ENCODE results near the gene GOLGA8A. TPM values are rescaled to one million over a fixed set of nuclear protein-coding genes. Genes with fewer than 3 reads are reported as not detected.
"Not testable (repeated sequence)": the region's sequence is repeated elsewhere in the genome, so short reads cannot be mapped to it uniquely, and the experiment has no call there.

The GOLGA8A gene
- total RNA-seq, 4 donors from 2014 or later, result 94.6 to 167 (median 154) TPM

- intact Hi-C loops (cut with DNase I); H3K9me3 ChIP-seq; DNase-seq; H3K27me3 ChIP-seq; H3K27ac ChIP-seq; H3K4me1 ChIP-seq; H3K36me3 ChIP-seq; H3K4me3 ChIP-seq (replicated peaks in 1 of 3): not testable (repeated sequence)
- no CpG with 5 or more reads among the region's 2 CpGs for WGBS, 2 donors
Measured at GRCh38 chr15:34392981-34393380, 44.6 kb downstream of the GOLGA8A start.

GRCh38 chr15:34389594-34390086 is 48.0 kb downstream of the GOLGA8A start:
- H3K27me3 ChIP-seq; H3K4me1 ChIP-seq; H3K9me3 ChIP-seq; H3K4me3 ChIP-seq (replicated peaks in 1 of 3); intact Hi-C loops (cut with DNase I); DNase-seq; H3K36me3 ChIP-seq; H3K27ac ChIP-seq: not testable (repeated sequence)
- no CpG with 5 or more reads among the region's 16 CpGs for WGBS, 2 donors

Other genes with a start within 250 kb of the GOLGA8A start
- gene KATNBL1, start 227.7 kb downstream of the GOLGA8A start, total RNA-seq, result 10 to 100 TPM; 39.8 to 66.6 (median 50.5) TPM
- 100 to 1,000 TPM; 123 to 224 (median 171) TPM for gene EMC4, start 212.8 kb downstream of the GOLGA8A start, total RNA-seq
- 10 to 100 TPM; 32.6 to 47.8 (median 42.1) TPM for gene SLC12A6, start 100.0 kb downstream of the GOLGA8A start, total RNA-seq
- 100 to 1,000 TPM in 3 of 4 donors, 10 to 100 TPM in 1; 62.6 to 164 (median 142) TPM for gene NOP10, start 94.7 kb downstream of the GOLGA8A start, total RNA-seq
- under 1 TPM in 1 of 4 donors, not detected in 3; 0.13 TPM for gene NUTM1, start 94.5 kb downstream of the GOLGA8A start, total RNA-seq
- 10 to 100 TPM in 1 of 4 donors, 1 to 10 TPM in 3; 6.9 to 12.1 (median 8.6) TPM for gene LPCAT4, start 70.6 kb downstream of the GOLGA8A start, total RNA-seq
- 100 to 1,000 TPM; 188 to 404 (median 308) TPM for gene GOLGA8B, start 145.8 kb upstream of the GOLGA8A start, total RNA-seq